Activated T-cell treated with anti-CD3 and anti-CD28 coated beads for 24 hours (primary cell): ENCODE data around the gene ASB4.
"Not testable (repeated sequence)": the region's sequence is repeated elsewhere in the genome, so short reads cannot be mapped to it uniquely, and the experiment has no call there.

ENCODE experiments used
- DNase-seq: peaks from one replicate; pipeline ENCODE4 v3.0.0-alpha.2; 2020; ENCODE audit warnings: low read depth

ASB4 gene

GRCh38 chr7:95485391-95486123, at the start of gene ASB4:
ASB4 (plus strand) TSS chr7:95485943; CDS start chr7:95485972, 29 bp downstream.
- DNase-seq = no peak

GRCh38 chr7:95436407-95436806, 49.3 kb upstream of the ASB4 start:
- no peak for DNase-seq

GRCh38 chr7:95440394-95441038, 45.2 kb upstream of the ASB4 start:
- DNase-seq = no peak

GRCh38 chr7:95441042-95441823, 44.5 kb upstream of the ASB4 start:
- DNase-seq = no peak

- no peak for DNase-seq
Measured at GRCh38 chr7:95444796-95445195, 40.9 kb upstream of the ASB4 start.

- DNase-seq = no peak
Measured at GRCh38 chr7:95446618-95447017, 39.1 kb upstream of the ASB4 start.

GRCh38 chr7:95454438-95455045, 31.2 kb upstream of the ASB4 start:
- no peak for DNase-seq

GRCh38 chr7:95457947-95458346, 27.8 kb upstream of the ASB4 start:
- no peak for DNase-seq

- not testable (repeated sequence) for DNase-seq
Measured at GRCh38 chr7:95460653-95461052, 25.1 kb upstream of the ASB4 start.

GRCh38 chr7:95467912-95468607, 17.7 kb upstream of the ASB4 start:
- no peak for DNase-seq

GRCh38 chr7:95469187-95469586, 16.6 kb upstream of the ASB4 start:
- no peak for DNase-seq

- DNase-seq = no peak
Measured at GRCh38 chr7:95469848-95470247, 15.9 kb upstream of the ASB4 start.

- DNase-seq = no peak
Measured at GRCh38 chr7:95470452-95470851, 15.3 kb upstream of the ASB4 start.

- DNase-seq = no peak
Measured at GRCh38 chr7:95471071-95471470, 14.7 kb upstream of the ASB4 start.

GRCh38 chr7:95472581-95473161, 13.1 kb upstream of the ASB4 start:
- DNase-seq = no peak

GRCh38 chr7:95473276-95473985, 12.3 kb upstream of the ASB4 start:
- no peak for DNase-seq

- DNase-seq = no peak
Measured at GRCh38 chr7:95476072-95476847, 9.5 kb upstream of the ASB4 start.

GRCh38 chr7:95476904-95477594, 8.7 kb upstream of the ASB4 start:
- peak; percentile 35 for DNase-seq

- DNase-seq = no peak
Measured at GRCh38 chr7:95478272-95479037, 7.3 kb upstream of the ASB4 start.
